ENCODE results near the gene ZCCHC7. TPM values are rescaled to one million over a fixed set of nuclear protein-coding genes. Genes with fewer than 3 reads are reported as not detected.
"Not testable (repeated sequence)": the region's sequence is repeated elsewhere in the genome, so short reads cannot be mapped to it uniquely, and the experiment has no call there.

ZCCHC7 gene
- total RNA-seq, 2 experiments from 2014 or later: 20.1 to 20.6 TPM

- Mint-ChIP-seq H3K27me3 (no peaks in the 10 kb centered on the region), H3K4me1 (peaks cover 6% of the 10 kb centered on the region), H3K9me3 (ENCODE audit: low read depth) (no peaks in the 10 kb centered on the region), H3K27ac (no peak overlapping the region), H3K4me3 (no peak overlapping the region), H3K36me3 (no peaks in the 10 kb centered on the region)
- ATAC-seq (no peak), DNase-seq (no peak)
- CTCF ChIA-PET: no interaction called here
These were observed 19.6 kb upstream of the ZCCHC7 start for GRCh38 chr9:37100741-37101140.

DNA sequence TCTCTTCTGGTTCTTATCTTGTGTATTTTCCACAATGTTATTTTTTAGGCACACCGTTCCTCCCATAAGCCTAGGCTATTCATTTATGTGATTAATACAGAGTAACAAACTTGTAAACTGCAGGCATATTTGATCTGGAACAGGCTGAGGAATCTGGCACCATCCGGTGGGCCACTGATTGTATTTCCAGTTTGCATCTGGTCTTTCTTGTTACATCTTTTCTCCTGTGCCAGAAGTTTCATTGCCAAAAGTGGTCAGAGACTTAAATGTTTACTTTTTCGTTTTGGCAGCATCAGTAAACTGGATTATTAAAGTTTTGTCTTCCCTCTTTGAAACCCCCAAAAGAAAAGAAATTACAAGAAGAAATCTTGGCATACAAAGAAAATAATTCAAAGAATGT is 17.9 kb upstream of the ZCCHC7 start:
- Mint-ChIP-seq H3K27me3 (no peaks in the 10 kb centered on the region), H3K36me3 (no peaks in the 10 kb centered on the region), H3K27ac (no peak overlapping the region), H3K9me3 (ENCODE audit: low read depth) (peaks cover 2% of the 10 kb centered on the region), H3K4me1 (peaks cover 13% of the 10 kb centered on the region), H3K4me3 (no peak overlapping the region)
- ATAC-seq (no peak), DNase-seq (no peak)
- CTCF ChIA-PET: no interaction called here

DNA sequence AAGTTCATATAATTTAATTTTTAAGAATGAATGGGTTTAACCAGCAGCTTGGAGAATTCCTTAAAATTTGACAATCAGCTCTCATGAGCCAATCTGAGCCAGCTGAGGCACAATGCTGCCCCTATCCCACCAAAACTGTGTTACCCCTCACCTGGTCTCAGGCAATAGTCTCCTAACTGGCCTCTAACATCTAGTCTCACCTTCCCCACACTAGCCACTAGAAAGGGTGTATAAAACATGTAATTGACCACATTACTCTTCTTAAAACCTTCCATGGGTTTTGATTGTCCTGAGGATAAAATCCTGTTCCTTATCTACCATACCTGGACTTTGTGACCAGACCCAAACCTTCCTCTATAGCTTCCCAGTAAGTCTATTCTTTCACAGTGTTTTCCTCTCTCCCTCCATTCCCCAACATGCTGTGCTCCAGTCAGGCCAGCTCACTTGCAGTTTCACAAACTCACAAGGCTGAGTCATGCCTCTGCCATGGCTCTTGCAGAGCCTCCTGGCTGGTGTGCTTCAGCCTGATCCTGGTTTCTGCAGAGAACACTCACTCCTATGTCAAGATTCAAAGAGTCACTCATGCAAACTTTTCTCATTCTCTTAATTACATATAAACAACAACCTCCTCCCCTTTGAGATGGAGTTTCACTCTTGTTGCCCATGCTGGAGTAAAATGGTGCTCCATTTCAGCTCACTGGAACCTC is 16.0 kb upstream of the ZCCHC7 start:
- CTCF ChIA-PET: interaction anchor here (0.7 to 1.3 kb wide), 2 partner anchors 17 to 197 kb away, joined by 3 read pairs; no protein-coding TSS in a partner anchor
- H3K27me3 Mint-ChIP-seq: peaks cover 3% of the 10 kb centered on the region
- peaks cover 6% of the 10 kb centered on the region for H3K9me3 Mint-ChIP-seq (ENCODE audit: low read depth)
- peaks cover 19% of the 10 kb centered on the region for H3K4me1 Mint-ChIP-seq
- peaks cover 8% of the 10 kb centered on the region for H3K36me3 Mint-ChIP-seq
- H3K27ac Mint-ChIP-seq: no peak overlapping the region
- no peak for DNase-seq
- ATAC-seq: peak; percentile 53
- no peak overlapping the region for H3K4me3 Mint-ChIP-seq

- DNase-seq: no peak
- H3K4me1 Mint-ChIP-seq: peaks cover 19% of the 10 kb centered on the region
- CTCF ChIA-PET: no interaction called here
- ATAC-seq: no peak
- H3K4me3 Mint-ChIP-seq: no peak overlapping the region
- peaks cover 8% of the 10 kb centered on the region for H3K36me3 Mint-ChIP-seq
- H3K9me3 Mint-ChIP-seq (ENCODE audit: low read depth): peaks cover 6% of the 10 kb centered on the region
- H3K27ac Mint-ChIP-seq: no peak overlapping the region
- H3K27me3 Mint-ChIP-seq: peaks cover 4% of the 10 kb centered on the region
These were observed 15.1 kb upstream of the ZCCHC7 start for GRCh38 chr9:37105234-37105633.

DNA sequence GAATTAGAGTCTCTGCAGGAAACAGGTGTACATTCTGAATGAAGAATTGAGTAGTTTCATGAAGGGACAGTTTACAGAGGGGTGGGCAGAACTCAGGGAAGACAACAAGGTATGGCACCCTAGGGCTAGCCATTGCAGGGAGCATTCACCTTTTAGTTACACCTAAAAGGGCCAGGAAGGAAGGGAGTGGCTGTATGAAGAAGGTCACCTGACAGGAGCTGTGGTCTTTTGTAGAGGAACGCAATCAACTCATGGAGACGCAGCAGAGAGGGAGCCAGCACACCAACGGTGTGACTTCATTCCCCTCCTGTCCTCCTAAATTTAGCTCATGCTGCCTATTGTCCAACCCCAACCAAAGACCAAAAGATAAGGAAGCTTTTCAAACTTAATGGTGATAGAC is 12.7 kb upstream of the ZCCHC7 start:
- Mint-ChIP-seq H3K27me3 (peaks cover 6% of the 10 kb centered on the region), H3K9me3 (ENCODE audit: low read depth) (peaks cover 6% of the 10 kb centered on the region), H3K27ac (peak overlapping the region; percentile 45), H3K4me1 (peaks cover 21% of the 10 kb centered on the region), H3K36me3 (peaks cover 8% of the 10 kb centered on the region), H3K4me3 (no peak overlapping the region)
- CTCF ChIA-PET: interaction anchor here (0.6 kb wide), 1 partner anchor 11 kb away, joined by 3 read pairs; no protein-coding TSS in a partner anchor
- DNase-seq (no peak), ATAC-seq (no peak)

DNA sequence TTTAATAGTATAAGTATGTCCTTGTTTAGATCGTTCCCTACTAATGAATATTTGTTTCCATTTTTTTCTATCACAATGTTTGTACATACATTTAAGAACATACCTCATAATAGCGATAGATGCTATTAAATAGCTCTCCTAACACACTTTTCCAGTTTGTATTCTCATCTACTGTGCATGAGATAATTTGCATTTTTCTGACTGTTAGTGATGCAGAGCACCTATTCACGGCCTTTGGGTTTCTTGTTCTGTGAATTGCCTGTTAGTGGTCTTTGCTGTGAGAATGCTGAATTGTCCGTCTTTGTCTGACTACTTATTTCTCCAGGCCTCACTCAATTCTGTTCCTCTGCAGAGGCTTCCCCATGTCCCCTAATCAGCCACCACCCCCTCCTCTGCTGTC is 5.9 kb upstream of the ZCCHC7 start:
- H3K9me3 Mint-ChIP-seq (ENCODE audit: low read depth); H3K4me1 Mint-ChIP-seq; H3K27ac Mint-ChIP-seq; ATAC-seq; H3K4me3 Mint-ChIP-seq; H3K27me3 Mint-ChIP-seq; H3K36me3 Mint-ChIP-seq; DNase-seq; CTCF ChIA-PET: not testable (repeated sequence)

DNA sequence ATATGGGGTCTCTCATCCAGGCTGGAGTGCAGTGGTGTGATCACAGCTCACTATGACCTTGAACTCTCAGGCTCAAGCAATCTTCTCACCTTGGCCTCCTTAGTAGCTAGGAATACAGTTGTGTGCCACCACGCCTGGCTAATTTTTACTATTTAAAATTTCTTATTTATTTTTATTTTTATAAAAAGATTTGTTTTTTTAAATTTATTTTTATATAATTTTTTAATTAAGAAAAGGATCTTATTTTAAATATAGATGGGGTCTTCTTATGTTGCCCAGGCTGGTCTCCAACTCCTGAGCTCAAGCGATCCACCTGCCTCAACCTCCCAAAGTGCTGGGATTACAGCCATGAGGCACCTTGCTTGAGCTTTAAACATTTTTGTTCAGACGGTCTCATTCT is 2.4 kb upstream of the ZCCHC7 start:
- Mint-ChIP-seq H3K27me3 (peaks cover 3% of the 10 kb centered on the region), H3K4me1 (peaks cover 18% of the 10 kb centered on the region), H3K9me3 (ENCODE audit: low read depth) (no peaks in the 10 kb centered on the region), H3K36me3 (peaks cover 3% of the 10 kb centered on the region), H3K27ac (no peak overlapping the region), H3K4me3 (no peak overlapping the region)
- DNase-seq (no peak), ATAC-seq (no peak)
- CTCF ChIA-PET: no interaction called here

- no peak for DNase-seq
- no peaks in the 10 kb centered on the region for H3K9me3 Mint-ChIP-seq (ENCODE audit: low read depth)
- H3K4me1 Mint-ChIP-seq: peaks cover 25% of the 10 kb centered on the region
- H3K36me3 Mint-ChIP-seq: peaks cover 5% of the 10 kb centered on the region
- H3K27me3 Mint-ChIP-seq: no peaks in the 10 kb centered on the region
- no peak overlapping the region for H3K4me3 Mint-ChIP-seq
- ATAC-seq: no peak
- peak overlapping the region; percentile 92 for H3K27ac Mint-ChIP-seq
- CTCF ChIA-PET: interaction anchor here (0.6 to 1.0 kb wide), 5 partner anchors 13 to 181 kb away, joined by 3 to 6 read pairs (median 4); no protein-coding TSS in a partner anchor
These were observed 1.0 kb upstream of the ZCCHC7 start for GRCh38 chr9:37119360-37119759.

DNA sequence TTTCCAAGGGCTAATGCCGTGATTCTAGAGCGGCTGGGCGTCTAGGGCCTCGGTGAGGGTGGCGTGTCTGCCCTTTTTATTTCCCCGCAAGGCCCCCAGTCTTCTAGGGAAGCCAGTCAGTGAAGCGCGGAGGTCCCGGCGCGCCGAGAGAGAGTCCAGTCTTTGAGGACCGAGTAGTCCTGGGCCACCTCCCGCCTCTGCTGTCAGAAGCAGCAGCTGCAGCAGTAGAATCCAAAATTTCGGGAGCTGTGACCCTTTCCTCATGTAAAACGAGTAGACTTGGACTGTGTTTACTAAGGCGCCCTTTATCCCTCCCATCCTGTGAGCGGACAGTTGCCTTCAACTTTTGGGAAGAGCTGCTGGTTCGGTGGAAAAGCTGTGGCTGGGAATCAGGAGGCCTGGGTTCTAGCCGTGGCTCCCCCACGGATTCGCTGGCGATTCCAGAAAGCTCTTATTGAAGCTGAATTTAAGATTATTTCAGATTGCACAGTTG is 515 bp downstream of the ZCCHC7 start:
- peak overlapping the region; percentile 81 for H3K4me3 Mint-ChIP-seq
- peak; percentile 25 for ATAC-seq
- not testable (repeated sequence) for H3K36me3 Mint-ChIP-seq; H3K9me3 Mint-ChIP-seq (ENCODE audit: low read depth); DNase-seq; H3K27me3 Mint-ChIP-seq
- H3K27ac Mint-ChIP-seq: peak overlapping the region; percentile 92
- CTCF ChIA-PET: interaction anchor here (0.7 to 2.0 kb wide), 7 partner anchors 17 to 208 kb away, joined by 3 to 9 read pairs (median 3); no protein-coding TSS in a partner anchor
- H3K4me1 Mint-ChIP-seq: peaks cover 25% of the 10 kb centered on the region

- Mint-ChIP-seq H3K27me3 (no peaks in the 10 kb centered on the region), H3K9me3 (ENCODE audit: low read depth) (no peaks in the 10 kb centered on the region), H3K4me1 (peaks cover 25% of the 10 kb centered on the region), H3K4me3 (peak overlapping the region; percentile 81), H3K27ac (no peak overlapping the region), H3K36me3 (peaks cover 5% of the 10 kb centered on the region)
- ATAC-seq (no peak), DNase-seq (no peak)
- CTCF ChIA-PET: interaction anchor here (1.4 to 2.0 kb wide), 2 partner anchors 18 to 85 kb away, joined by 3 to 7 read pairs; no protein-coding TSS in a partner anchor
These were observed 1.5 kb downstream of the ZCCHC7 start for GRCh38 chr9:37121881-37122280.

DNA sequence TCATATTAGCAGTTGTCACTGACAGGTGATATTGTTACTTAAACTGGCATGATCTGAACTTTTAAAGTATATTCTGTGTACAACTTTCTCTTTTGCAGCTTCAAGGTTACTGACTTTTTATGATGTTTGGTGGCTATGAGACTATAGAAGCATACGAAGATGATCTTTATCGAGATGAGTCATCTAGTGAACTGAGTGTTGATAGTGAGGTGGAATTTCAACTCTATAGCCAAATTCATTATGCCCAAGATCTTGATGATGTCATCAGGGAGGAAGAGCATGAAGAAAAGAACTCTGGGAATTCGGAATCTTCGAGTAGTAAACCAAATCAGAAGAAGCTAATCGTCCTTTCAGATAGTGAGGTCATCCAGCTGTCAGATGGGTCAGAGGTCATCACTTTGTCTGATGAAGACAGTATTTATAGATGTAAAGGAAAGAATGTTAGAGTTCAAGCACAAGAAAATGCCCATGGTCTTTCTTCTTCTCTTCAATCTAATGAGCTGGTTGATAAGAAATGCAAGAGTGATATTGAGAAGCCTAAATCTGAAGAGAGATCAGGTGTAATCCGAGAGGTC is 5.9 kb downstream of the ZCCHC7 start:
- H3K36me3 Mint-ChIP-seq: peaks cover 6% of the 10 kb centered on the region
- no peaks in the 10 kb centered on the region for H3K27me3 Mint-ChIP-seq
- DNase-seq: no peak
- CTCF ChIA-PET: no interaction called here
- H3K4me3 Mint-ChIP-seq: no peak overlapping the region
- H3K9me3 Mint-ChIP-seq (ENCODE audit: low read depth): no peaks in the 10 kb centered on the region
- ATAC-seq: no peak
- H3K27ac Mint-ChIP-seq: no peak overlapping the region
- peaks cover 18% of the 10 kb centered on the region for H3K4me1 Mint-ChIP-seq

GRCh38 chr9:37127018-37127417 is 6.6 kb downstream of the ZCCHC7 start:
- DNase-seq: no peak
- H3K4me1 Mint-ChIP-seq: peaks cover 15% of the 10 kb centered on the region
- CTCF ChIA-PET: no interaction called here
- no peak overlapping the region for H3K4me3 Mint-ChIP-seq
- H3K27me3 Mint-ChIP-seq: no peaks in the 10 kb centered on the region
- ATAC-seq: no peak
- H3K9me3 Mint-ChIP-seq (ENCODE audit: low read depth): no peaks in the 10 kb centered on the region
- H3K36me3 Mint-ChIP-seq: peaks cover 12% of the 10 kb centered on the region
- H3K27ac Mint-ChIP-seq: no peak overlapping the region

- Mint-ChIP-seq H3K27me3 (no peaks in the 10 kb centered on the region), H3K9me3 (ENCODE audit: low read depth) (no peaks in the 10 kb centered on the region), H3K4me3 (no peak overlapping the region), H3K27ac (no peak overlapping the region), H3K4me1 (peaks cover 9% of the 10 kb centered on the region), H3K36me3 (peaks cover 17% of the 10 kb centered on the region)
- DNase-seq: no peak
- ATAC-seq: no peak
- CTCF ChIA-PET: interaction anchor here (1.2 kb wide), 1 partner anchor 11 kb away, joined by 5 read pairs; no protein-coding TSS in a partner anchor
These were observed 7.7 kb downstream of the ZCCHC7 start for GRCh38 chr9:37128051-37128450.

- no peak for ATAC-seq
These were observed 13.8 kb downstream of the ZCCHC7 start for GRCh38 chr9:37134166-37134565.

More at GRCh38 chr9:37134166-37134565, 13.8 kb downstream of the ZCCHC7 start:
- Mint-ChIP-seq H3K4me3 (no peak overlapping the region), H3K4me1 (peaks cover 4% of the 10 kb centered on the region), H3K27me3 (no peaks in the 10 kb centered on the region), H3K27ac (no peak overlapping the region), H3K36me3 (peaks cover 34% of the 10 kb centered on the region), H3K9me3 (ENCODE audit: low read depth) (no peaks in the 10 kb centered on the region)
- CTCF ChIA-PET: no interaction called here
- DNase-seq: no peak

Data from activated CD8-positive, alpha-beta memory T cell treated with anti-CD3 and anti-CD28 coated beads, Interleukin-2, amount 10 ng/mL, durations not matched to agents 7 days and 5 days (primary cell).